ENCODE results near the gene MYO7A.

Gene MYO7A

GRCh38 chr11:77088236-77089003, 39.6 kb upstream of the MYO7A start:
- in situ Hi-C loops (cut with HindIII; ENCODE audit: low sequenced_read_pairs): no loop called here
- DNase-seq (ENCODE audit: low read depth): no peak
- TF ChIP-seq CTCF (IDR thresholded peaks at IDR 0.05; ENCODE audit: low read depth, low read length, missing control alignments): no peak
- H3K4me3 ChIP-seq (ENCODE audit: low read depth, low read length): no peak overlapping the region

- TF ChIP-seq CTCF (IDR thresholded peaks at IDR 0.05; ENCODE audit: low read depth, low read length, missing control alignments): no peak
- in situ Hi-C loops (cut with HindIII; ENCODE audit: low sequenced_read_pairs): no loop called here
- H3K4me3 ChIP-seq (ENCODE audit: low read depth, low read length): no peak overlapping the region
- DNase-seq (ENCODE audit: low read depth): no peak
These were observed 39.0 kb upstream of the MYO7A start for GRCh38 chr11:77089004-77089545.

GRCh38 chr11:77090046-77090372, 38.0 kb upstream of the MYO7A start:
- DNase-seq (ENCODE audit: low read depth): no peak
- in situ Hi-C loops (cut with HindIII; ENCODE audit: low sequenced_read_pairs): no loop called here
- no peak for TF ChIP-seq CTCF (IDR thresholded peaks at IDR 0.05; ENCODE audit: low read depth, low read length, missing control alignments)
- H3K4me3 ChIP-seq (ENCODE audit: low read depth, low read length): no peak overlapping the region

- no peak for DNase-seq (ENCODE audit: low read depth)
- no peak overlapping the region for H3K4me3 ChIP-seq (ENCODE audit: low read depth, low read length)
- in situ Hi-C loops (cut with HindIII; ENCODE audit: low sequenced_read_pairs): no loop called here
- TF ChIP-seq CTCF (IDR thresholded peaks at IDR 0.05; ENCODE audit: low read depth, low read length, missing control alignments): no peak
These were observed 37.5 kb upstream of the MYO7A start for GRCh38 chr11:77090373-77091111.

- peak; percentile 95 for TF ChIP-seq CTCF (IDR thresholded peaks at IDR 0.05; ENCODE audit: low read depth, low read length, missing control alignments)
- in situ Hi-C loops (cut with HindIII; ENCODE audit: low sequenced_read_pairs): no loop called here
- peak; percentile 23 for DNase-seq (ENCODE audit: low read depth)
- no peak overlapping the region for H3K4me3 ChIP-seq (ENCODE audit: low read depth, low read length)
These were observed 36.7 kb upstream of the MYO7A start for GRCh38 chr11:77091146-77091940.

- H3K4me3 ChIP-seq (ENCODE audit: low read depth, low read length): no peak overlapping the region
- no peak for DNase-seq (ENCODE audit: low read depth)
- in situ Hi-C loops (cut with HindIII; ENCODE audit: low sequenced_read_pairs): no loop called here
- TF ChIP-seq CTCF (IDR thresholded peaks at IDR 0.05; ENCODE audit: low read depth, low read length, missing control alignments): no peak
These were observed 35.7 kb upstream of the MYO7A start for GRCh38 chr11:77092382-77092781.

All from astrocyte of the cerebellum (primary cell).